HEK293 (cell line): Measurements from ENCODE around the gene ACTR1B.
"Not testable (repeated sequence)": the region's sequence is repeated elsewhere in the genome, so short reads cannot be mapped to it uniquely, and the experiment has no call there.

Experiments
- CTCF ChIA-PET: fragments of 350-600 bp; formaldehyde crosslinking; extraction: SDS; loops from one replicate; lab custom pipeline; 2021; ENCODE audit warnings: antibody characterized with exemption; lab: Yijun Ruan, JAX
- POLR2A ChIA-PET: fragments of 300-600 bp; formaldehyde crosslinking; extraction: SDS; loops from one replicate; lab custom pipeline; 2020; ENCODE audit warnings: antibody characterized with exemption, inconsistent platforms; lab: Yijun Ruan, JAX
- H3K27ac ChIP-seq: fragments of 200-500 bp; sonication (Bioruptor generic); 2 replicates; pipeline ENCODE4 v1.5.1; 2014; ENCODE audit warnings: low read depth, low read length, control low read depth, inconsistent platforms; ENCODE audit errors: extremely low read depth
- H3K36me3 ChIP-seq, 2 experiments: fragments of 200-500 bp in 1 of 2; sonication (Bioruptor generic) in 1 of 2; 1 replicate in 1 of 2; 2 replicates in 1 of 2; pipeline ENCODE4 v1.5.1; 2014 to 2017; ENCODE audit warnings: inconsistent platforms in 2 of 2, low read length in 2 of 2; ENCODE audit not compliant: control insufficient read depth in 2 of 2, insufficient read depth in 1 of 2
- H3K4me1 ChIP-seq: fragments of 200-500 bp; sonication (Bioruptor generic); 2 replicates; pipeline ENCODE4 v1.5.1; 2014; ENCODE audit warnings: mild to moderate bottlenecking, low read length, inconsistent platforms; ENCODE audit not compliant: control insufficient read depth, insufficient read depth
- H3K4me3 ChIP-seq: 2 replicates; pipeline ENCODE4 v1.5.1; 2011; ENCODE audit warnings: low read depth, mild to moderate bottlenecking, control low read depth, low read length, moderate library complexity
- H3K9me3 ChIP-seq: fragments of 200-500 bp; sonication (Bioruptor generic); 2 replicates; pipeline ENCODE4 v1.5.1; 2014; ENCODE audit warnings: low read depth, low read length, inconsistent platforms; ENCODE audit not compliant: control insufficient read depth, insufficient read depth
- GLIS1 ChIP-seq: fragments of 450-650 bp; formaldehyde crosslinking; IDR thresholded peaks from 2 replicates; pipeline ENCODE4 v1.5.1; 2016; ENCODE audit warnings: missing biosample characterization, missing genetic modification characterization
- HOXD13 ChIP-seq: sonication (generic); formaldehyde crosslinking; IDR thresholded peaks from 2 replicates; pipeline ENCODE4 v1.8.0; 2022; ENCODE audit warnings: missing genetic modification reagents, borderline replicate concordance
- ZBTB17 ChIP-seq: fragments of 450-650 bp; formaldehyde crosslinking; IDR thresholded peaks from 2 replicates; pipeline ENCODE4 v1.5.1; 2016; ENCODE audit warnings: missing biosample characterization, missing genetic modification characterization
- ZIC2 ChIP-seq: fragments of 450-650 bp; formaldehyde crosslinking; IDR thresholded peaks from 2 replicates; pipeline ENCODE4 v1.5.1; 2016; ENCODE audit warnings: missing biosample characterization, missing genetic modification characterization
- ZNF248 ChIP-seq: fragments of 450-650 bp; formaldehyde crosslinking; IDR thresholded peaks from 2 replicates; pipeline ENCODE4 v1.5.1; 2017; ENCODE audit warnings: missing biosample characterization, missing genetic modification characterization
- ZNF366 ChIP-seq: fragments of 450-650 bp; formaldehyde crosslinking; conservative IDR thresholded peaks from 2 replicates; pipeline ENCODE4 v1.5.1; 2016; ENCODE audit warnings: missing biosample characterization, missing genetic modification characterization
- ZNF521 ChIP-seq: fragments of 450-650 bp; formaldehyde crosslinking; IDR thresholded peaks from 2 replicates; pipeline ENCODE4 v1.5.1; 2017; ENCODE audit warnings: missing biosample characterization, mild to moderate bottlenecking, missing genetic modification characterization
- ZNF571 ChIP-seq: fragments of 450-650 bp; formaldehyde crosslinking; IDR thresholded peaks from 2 replicates; pipeline ENCODE4 v1.5.0; 2017; ENCODE audit warnings: missing biosample characterization, missing genetic modification characterization
- ZNF677 ChIP-seq: fragments of 450-650 bp; IDR thresholded peaks from 2 replicates; pipeline ENCODE4 v1.5.0; 2018; ENCODE audit warnings: missing biosample characterization, mild to moderate bottlenecking, missing genetic modification characterization, moderate library complexity
- ZSCAN23 ChIP-seq: fragments of 450-650 bp; formaldehyde crosslinking; IDR thresholded peaks from 2 replicates; pipeline ENCODE4 v1.5.1; 2016; ENCODE audit warnings: missing biosample characterization, missing genetic modification characterization
- TF ChIP-seq, protein P1 (sequence below): fragments of 450-650 bp; formaldehyde crosslinking; IDR thresholded peaks from 2 replicates; pipeline ENCODE4 v1.5.1; 2016; ENCODE audit warnings: missing biosample characterization, missing genetic modification characterization, low read depth

Gene ACTR1B

DNA sequence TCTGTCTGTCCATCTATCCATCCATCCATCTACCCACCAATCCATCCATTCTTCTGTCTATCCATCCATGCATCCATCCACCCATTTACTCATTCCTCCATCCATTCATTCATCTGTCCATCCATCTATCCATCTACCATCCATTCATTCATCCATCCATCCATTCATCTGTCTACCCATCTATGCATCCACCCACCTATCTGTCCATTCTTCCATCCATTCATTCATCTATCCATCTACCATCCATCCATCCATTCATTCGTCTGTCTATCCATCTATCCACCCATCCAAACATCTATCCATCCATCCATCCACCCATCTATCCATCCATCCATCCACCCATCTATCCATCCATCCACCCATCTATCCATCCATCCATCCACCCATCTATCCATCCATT lies 43.4 kb downstream of the ACTR1B start:
- peak; percentile 87 for TF ChIP-seq ZBTB17
- peak; percentile 93 for TF ChIP-seq ZNF366 (tag by site-specific recombination)
- H3K4me1 ChIP-seq, H3K27ac ChIP-seq, H3K36me3 ChIP-seq, POLR2A ChIA-PET, H3K4me3 ChIP-seq, CTCF ChIA-PET, H3K9me3 ChIP-seq: not testable (repeated sequence)

GRCh38 chr2:97618939-97619827 lies 44.7 kb downstream of the ACTR1B start:
- H3K9me3 ChIP-seq, POLR2A ChIA-PET, H3K27ac ChIP-seq, H3K4me3 ChIP-seq, H3K36me3 ChIP-seq, CTCF ChIA-PET, H3K4me1 ChIP-seq: not testable (repeated sequence)
- TF ChIP-seq ZIC2 (tag by site-specific recombination) (peak; percentile 80), GLIS1 (tag by site-specific recombination) (peak; percentile 37)

GRCh38 chr2:97617911-97618310 lies 45.9 kb downstream of the ACTR1B start:
- CTCF ChIA-PET: no interaction called here

DNA sequence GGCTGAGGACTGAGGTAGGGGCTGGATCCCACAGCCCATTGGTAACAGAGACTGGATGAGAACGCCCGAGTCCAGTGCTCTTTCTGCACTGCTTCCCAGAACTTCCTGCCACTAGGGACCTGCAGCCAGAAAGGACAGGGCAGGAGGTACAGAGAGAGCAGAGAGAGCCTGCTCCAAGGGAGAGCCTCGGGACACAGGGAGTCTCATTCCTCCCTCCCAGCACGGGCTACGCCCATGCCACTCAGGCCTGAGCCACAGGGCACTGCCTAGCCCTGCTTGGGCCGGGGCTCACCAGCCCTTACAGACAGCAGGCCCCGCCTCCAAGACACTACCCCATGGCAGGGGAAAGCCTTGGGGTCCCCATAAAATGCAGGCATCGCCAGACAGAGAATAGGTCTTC lies 48.1 kb downstream of the ACTR1B start:
- H3K27ac ChIP-seq, H3K4me3 ChIP-seq, H3K4me1 ChIP-seq, CTCF ChIA-PET, POLR2A ChIA-PET, H3K36me3 ChIP-seq, H3K9me3 ChIP-seq: not testable (repeated sequence)

More at GRCh38 chr2:97617911-97618310, 45.9 kb downstream of the ACTR1B start:
- H3K4me3 ChIP-seq: no peak overlapping the region
- no peaks in the 10 kb centered on the region for H3K4me1 ChIP-seq
- no peaks in the 10 kb centered on the region for H3K36me3 ChIP-seq
- no peaks in the 10 kb centered on the region for H3K9me3 ChIP-seq
- no peak overlapping the region for H3K27ac ChIP-seq
- no peak for TF ChIP-seq HOXD13 (CRISPR knock-in tag)
- TF ChIP-seq, protein P1, sequence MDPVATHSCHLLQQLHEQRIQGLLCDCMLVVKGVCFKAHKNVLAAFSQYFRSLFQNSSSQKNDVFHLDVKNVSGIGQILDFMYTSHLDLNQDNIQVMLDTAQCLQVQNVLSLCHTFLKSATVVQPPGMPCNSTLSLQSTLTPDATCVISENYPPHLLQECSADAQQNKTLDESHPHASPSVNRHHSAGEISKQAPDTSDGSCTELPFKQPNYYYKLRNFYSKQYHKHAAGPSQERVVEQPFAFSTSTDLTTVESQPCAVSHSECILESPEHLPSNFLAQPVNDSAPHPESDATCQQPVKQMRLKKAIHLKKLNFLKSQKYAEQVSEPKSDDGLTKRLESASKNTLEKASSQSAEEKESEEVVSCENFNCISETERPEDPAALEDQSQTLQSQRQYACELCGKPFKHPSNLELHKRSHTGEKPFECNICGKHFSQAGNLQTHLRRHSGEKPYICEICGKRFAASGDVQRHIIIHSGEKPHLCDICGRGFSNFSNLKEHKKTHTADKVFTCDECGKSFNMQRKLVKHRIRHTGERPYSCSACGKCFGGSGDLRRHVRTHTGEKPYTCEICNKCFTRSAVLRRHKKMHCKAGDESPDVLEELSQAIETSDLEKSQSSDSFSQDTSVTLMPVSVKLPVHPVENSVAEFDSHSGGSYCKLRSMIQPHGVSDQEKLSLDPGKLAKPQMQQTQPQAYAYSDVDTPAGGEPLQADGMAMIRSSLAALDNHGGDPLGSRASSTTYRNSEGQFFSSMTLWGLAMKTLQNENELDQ (tag by site-specific recombination): no peak
- no peak for TF ChIP-seq ZNF248 (tag by site-specific recombination)
- TF ChIP-seq ZSCAN23 (tag by site-specific recombination): no peak
- TF ChIP-seq ZBTB17: no peak
- no peak for TF ChIP-seq ZNF521 (tag by site-specific recombination)
- TF ChIP-seq ZNF677 (tag by site-specific recombination): no peak
- no peak for TF ChIP-seq ZNF571 (tag by site-specific recombination)
- TF ChIP-seq, all 188 proteins: peak for 0
- POLR2A ChIA-PET: no interaction called here

- H3K36me3 ChIP-seq, H3K4me3 ChIP-seq, H3K4me1 ChIP-seq, H3K9me3 ChIP-seq, POLR2A ChIA-PET, H3K27ac ChIP-seq, CTCF ChIA-PET: not testable (repeated sequence)
Observed at GRCh38 chr2:97611895-97612294, 51.9 kb downstream of the ACTR1B start.

DNA sequence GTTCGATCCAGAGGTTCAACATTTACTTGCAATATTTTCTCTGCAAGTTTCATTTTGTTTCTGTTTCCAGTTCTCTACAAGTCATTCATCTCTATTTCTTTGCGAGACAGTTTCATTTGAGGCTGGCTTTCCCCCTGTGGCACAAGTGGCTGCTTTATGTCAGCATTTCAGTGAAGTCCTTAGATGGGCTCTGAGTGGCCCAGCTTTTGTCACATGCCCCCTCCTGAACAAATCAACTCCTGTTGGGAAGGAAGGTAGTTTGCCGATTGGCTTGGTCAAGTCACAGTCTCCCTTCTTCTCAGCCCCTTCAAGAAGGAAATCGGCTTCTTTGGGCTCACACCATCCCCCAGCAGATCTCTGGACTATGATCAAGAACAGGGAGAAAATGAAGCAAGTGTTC lies 55.1 kb downstream of the ACTR1B start:
- H3K36me3 ChIP-seq, POLR2A ChIA-PET, H3K9me3 ChIP-seq, H3K27ac ChIP-seq, H3K4me3 ChIP-seq, H3K4me1 ChIP-seq, CTCF ChIA-PET: not testable (repeated sequence)
